Fibroblast of villous mesenchyme (primary cell): Measurements from ENCODE around the gene IFIT5. TPM values are rescaled to one million over a fixed set of nuclear protein-coding genes. Genes with fewer than 3 reads are reported as not detected.

Source experiments
- DNase-seq: peaks from one replicate; pipeline ENCODE4 v3.0.0-alpha.2; 2010; ENCODE audit warnings: low read depth
- H3K4me3 ChIP-seq: 2 replicates; pipeline ENCODE4 v1.5.1; 2011; ENCODE audit warnings: low read depth, mild to moderate bottlenecking, low read length
- total RNA-seq: library from RNA; depleted of rRNA; stranded (reverse); fragments of >200 nt; gene quantifications from 2 replicates; pipeline ENCODE4 v1.2.3, GENCODE V29; 2012
- TF ChIP-seq, protein P1 (sequence below): IDR thresholded peaks from 2 replicates; pipeline ENCODE4 v1.5.1; 2012; ENCODE audit warnings: low read depth, mild to moderate bottlenecking, low read length; ENCODE audit not compliant: insufficient read depth

The IFIT5 gene, protein sequence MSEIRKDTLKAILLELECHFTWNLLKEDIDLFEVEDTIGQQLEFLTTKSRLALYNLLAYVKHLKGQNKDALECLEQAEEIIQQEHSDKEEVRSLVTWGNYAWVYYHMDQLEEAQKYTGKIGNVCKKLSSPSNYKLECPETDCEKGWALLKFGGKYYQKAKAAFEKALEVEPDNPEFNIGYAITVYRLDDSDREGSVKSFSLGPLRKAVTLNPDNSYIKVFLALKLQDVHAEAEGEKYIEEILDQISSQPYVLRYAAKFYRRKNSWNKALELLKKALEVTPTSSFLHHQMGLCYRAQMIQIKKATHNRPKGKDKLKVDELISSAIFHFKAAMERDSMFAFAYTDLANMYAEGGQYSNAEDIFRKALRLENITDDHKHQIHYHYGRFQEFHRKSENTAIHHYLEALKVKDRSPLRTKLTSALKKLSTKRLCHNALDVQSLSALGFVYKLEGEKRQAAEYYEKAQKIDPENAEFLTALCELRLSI
- 36.7 and 52.7 TPM in 2 replicates for total RNA-seq

DNA sequence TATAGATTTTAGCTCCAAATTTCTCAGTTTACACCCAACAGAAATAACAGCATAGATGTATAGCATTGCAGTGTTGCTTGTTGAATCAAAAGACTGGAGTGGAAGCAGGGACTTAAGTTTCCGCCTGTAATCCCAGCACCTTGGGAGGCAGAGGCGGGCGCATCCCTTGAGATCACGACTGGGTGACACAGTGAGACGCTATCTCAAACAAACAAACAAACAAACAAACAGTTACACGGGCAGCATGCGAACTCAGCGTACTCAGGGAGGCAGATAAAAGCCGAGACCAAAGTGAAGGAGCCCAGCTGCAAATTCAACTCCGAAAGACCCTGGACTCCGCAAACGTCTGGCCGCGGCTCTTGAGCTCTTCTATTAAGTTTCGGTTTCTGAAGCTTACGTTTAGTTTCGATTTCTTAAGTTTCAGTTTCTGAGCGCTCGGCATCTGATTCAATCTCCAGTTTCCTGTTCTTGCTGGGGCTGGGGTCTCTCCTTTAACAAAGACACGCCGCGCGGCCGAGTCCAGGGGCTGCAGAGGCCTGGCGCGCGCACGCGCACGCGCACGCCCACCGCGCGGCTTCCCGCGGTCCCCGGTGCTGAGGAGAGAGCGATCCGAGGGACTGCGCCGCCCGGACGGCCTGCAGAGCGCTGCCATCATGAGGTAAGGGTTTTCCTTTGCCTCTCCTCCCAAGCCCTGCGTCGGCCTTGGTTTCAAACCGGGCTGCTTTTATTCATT, at the start of gene IFIT5:
IFIT5 (plus strand) TSS at position 423 of the 733 bp plus-strand sequence; CDS start at position 654, 231 bp downstream.
- TF ChIP-seq, protein P1, sequence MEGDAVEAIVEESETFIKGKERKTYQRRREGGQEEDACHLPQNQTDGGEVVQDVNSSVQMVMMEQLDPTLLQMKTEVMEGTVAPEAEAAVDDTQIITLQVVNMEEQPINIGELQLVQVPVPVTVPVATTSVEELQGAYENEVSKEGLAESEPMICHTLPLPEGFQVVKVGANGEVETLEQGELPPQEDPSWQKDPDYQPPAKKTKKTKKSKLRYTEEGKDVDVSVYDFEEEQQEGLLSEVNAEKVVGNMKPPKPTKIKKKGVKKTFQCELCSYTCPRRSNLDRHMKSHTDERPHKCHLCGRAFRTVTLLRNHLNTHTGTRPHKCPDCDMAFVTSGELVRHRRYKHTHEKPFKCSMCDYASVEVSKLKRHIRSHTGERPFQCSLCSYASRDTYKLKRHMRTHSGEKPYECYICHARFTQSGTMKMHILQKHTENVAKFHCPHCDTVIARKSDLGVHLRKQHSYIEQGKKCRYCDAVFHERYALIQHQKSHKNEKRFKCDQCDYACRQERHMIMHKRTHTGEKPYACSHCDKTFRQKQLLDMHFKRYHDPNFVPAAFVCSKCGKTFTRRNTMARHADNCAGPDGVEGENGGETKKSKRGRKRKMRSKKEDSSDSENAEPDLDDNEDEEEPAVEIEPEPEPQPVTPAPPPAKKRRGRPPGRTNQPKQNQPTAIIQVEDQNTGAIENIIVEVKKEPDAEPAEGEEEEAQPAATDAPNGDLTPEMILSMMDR = no peak
- DNase-seq = peak; percentile 87
- H3K4me3 ChIP-seq = peak within 1 kb of the TSS; percentile 75

DNA sequence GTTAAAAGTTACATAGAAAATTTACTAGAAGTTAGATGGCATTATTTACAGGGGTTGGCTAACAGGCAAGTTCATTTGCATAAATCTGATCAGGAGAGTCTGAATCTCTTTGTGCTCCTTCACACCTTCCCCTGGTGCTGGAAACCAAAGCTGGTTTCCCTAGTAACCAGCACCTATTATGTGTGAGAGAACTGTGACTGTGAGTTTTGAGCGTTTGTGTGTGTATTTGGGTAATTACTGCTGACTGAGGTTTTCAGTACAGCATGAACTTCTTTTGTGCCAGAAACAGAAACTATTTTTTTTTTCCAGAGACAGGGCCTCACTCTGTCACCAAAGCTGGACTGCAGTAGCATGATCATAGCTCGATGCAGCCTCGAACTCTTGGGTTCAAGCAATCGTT, 46.8 kb upstream of the IFIT5 start:
- TF ChIP-seq, protein P1 = no peak
- DNase-seq = no peak
- no peak overlapping the region for H3K4me3 ChIP-seq

DNA sequence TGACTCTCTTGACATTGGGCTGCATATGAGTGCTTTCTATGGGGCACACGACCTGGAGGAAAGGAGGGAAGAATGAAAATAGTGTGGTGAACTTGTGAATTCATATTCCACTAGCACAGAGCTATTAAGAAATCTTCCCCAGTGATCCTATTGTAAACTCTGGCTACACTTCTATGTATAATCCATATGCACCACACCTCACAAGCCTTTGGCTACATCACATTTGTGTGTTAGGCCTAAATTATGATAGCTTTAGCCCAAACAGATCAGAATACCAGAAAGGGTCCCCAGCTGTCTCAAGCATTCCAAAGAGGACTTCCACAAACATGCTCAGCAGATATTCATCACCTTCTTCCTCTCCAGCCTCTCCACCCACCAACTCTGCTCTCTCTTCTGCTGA, 46.2 kb upstream of the IFIT5 start:
- no peak for DNase-seq
- H3K4me3 ChIP-seq = no peak overlapping the region
- TF ChIP-seq, protein P1 = no peak

DNA sequence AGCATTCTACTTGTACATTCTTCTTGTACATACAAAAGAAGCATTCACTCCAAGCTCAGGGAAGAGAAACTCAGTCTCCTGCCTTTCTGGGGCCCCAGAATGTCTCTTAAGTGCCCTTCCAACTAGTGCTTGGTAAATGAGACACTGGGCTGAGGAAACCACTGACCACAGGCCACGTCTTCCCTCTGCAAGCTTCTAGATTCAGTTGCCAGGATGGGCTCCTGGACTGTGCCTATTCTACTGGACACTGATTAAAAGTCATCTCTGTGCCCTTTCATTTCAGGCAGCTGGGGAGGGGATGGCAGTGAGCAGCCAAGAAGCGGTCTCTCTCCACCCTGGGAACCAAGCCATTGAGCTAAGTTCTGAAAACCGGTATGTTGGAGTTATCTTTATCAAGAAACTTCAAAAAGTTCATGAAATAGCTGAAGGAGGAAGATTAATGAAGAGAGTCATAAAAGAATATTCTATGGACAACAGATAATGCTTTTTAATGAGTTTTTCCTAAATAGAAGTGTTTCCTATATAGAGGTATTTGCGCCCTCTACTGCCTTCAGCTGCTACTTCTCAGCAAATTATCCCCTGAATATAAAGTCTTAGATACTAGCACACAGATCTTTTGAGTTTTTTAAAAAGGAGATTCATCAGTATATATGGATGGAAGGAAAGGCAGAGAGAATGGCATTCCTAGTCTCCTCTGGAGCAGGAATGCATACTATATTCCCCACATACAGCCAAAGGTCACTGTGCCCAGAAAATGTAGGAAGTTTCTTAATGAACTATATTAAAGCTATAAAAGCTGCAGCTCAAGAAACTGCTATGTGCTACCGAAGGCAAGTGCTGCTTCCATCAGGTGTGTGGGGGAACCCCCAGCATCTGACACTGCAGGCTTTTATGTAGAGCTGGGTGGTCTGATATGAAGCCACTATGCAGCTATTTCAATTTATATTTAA, 44.9 kb upstream of the IFIT5 start:
- peak; percentile 65 for DNase-seq

DNA sequence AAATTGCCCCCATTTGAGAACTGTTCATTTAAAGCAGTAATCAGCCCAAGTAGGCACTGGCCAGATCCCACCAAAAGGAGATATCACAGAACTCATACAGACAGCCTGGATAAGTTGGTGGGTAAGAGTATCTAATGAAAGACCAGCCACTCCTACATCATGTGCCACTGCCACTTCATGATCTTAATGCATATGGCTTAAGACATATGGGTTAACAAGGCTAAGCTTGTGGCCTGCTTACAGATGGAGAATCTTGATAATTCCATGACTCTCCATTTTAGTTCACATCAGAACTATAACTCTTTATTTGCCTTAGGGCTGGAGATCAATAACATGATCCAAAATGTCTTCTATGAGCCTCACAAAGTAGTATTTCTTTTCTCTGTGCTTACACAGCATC, 43.3 kb upstream of the IFIT5 start:
- no peak overlapping the region for H3K4me3 ChIP-seq
- no peak for DNase-seq
- TF ChIP-seq, protein P1 = no peak

More for the DNA sequence above, 44.9 kb upstream of the IFIT5 start:
- no peak overlapping the region for H3K4me3 ChIP-seq
- TF ChIP-seq, protein P1 = peak; percentile 67

DNA sequence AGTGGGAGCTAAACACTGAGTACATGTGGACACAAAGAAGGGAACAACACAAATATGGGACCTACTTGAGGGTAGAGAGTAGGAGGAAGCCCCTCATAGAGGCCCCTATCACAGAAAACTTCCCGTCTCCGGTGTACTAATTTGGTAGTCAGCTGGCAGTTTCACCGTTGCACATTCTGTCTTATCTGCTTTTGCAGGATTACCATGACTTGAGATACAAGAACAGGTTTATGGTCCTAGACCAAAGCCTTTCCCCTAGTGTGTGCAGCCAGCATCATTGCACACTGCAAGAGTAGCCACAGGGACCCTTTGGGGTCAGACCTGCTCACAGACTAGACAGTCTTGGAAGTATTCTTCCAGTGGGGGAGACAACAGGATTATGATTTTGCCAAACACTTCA, 42.4 kb upstream of the IFIT5 start:
- H3K4me3 ChIP-seq = no peak overlapping the region
- no peak for DNase-seq
- TF ChIP-seq, protein P1 = no peak
